IPS-NIHi11 (cell line): ENCODE data around the gene DLGAP3.

ENCODE experiments used
- DNase-seq: peaks from one replicate; pipeline ENCODE4 v3.0.0; 2012; ENCODE audit warnings: mixed read lengths, low spot score

Gene DLGAP3

GRCh38 chr1:34928699-34929496 lies 552 bp downstream of the DLGAP3 start:
- DNase-seq, result peak; percentile 72

GRCh38 chr1:34928066-34928696 lies 1.3 kb downstream of the DLGAP3 start:
- no peak for DNase-seq

GRCh38 chr1:34927316-34927715 lies 2.1 kb downstream of the DLGAP3 start:
- no peak for DNase-seq

GRCh38 chr1:34926894-34927293 lies 2.6 kb downstream of the DLGAP3 start:
- no peak for DNase-seq

- DNase-seq, result no peak
These were observed 3.3 kb downstream of the DLGAP3 start for GRCh38 chr1:34926156-34926555.

- no peak for DNase-seq
These were observed 3.7 kb downstream of the DLGAP3 start for GRCh38 chr1:34925730-34926129.

GRCh38 chr1:34924759-34925555 lies 4.5 kb downstream of the DLGAP3 start:
- DNase-seq, result peak; percentile 90

GRCh38 chr1:34923490-34923889 lies 6.0 kb downstream of the DLGAP3 start:
- no peak for DNase-seq

GRCh38 chr1:34918977-34919561 lies 10.4 kb downstream of the DLGAP3 start:
- DNase-seq, result peak; percentile 70

GRCh38 chr1:34918386-34918976 lies 11.0 kb downstream of the DLGAP3 start:
- no peak for DNase-seq

GRCh38 chr1:34917017-34917416 lies 12.4 kb downstream of the DLGAP3 start:
- DNase-seq, result no peak

- DNase-seq, result no peak
These were observed 13.3 kb downstream of the DLGAP3 start for GRCh38 chr1:34916104-34916503.

GRCh38 chr1:34915521-34915920 lies 13.9 kb downstream of the DLGAP3 start:
- no peak for DNase-seq

GRCh38 chr1:34914958-34915357 lies 14.5 kb downstream of the DLGAP3 start:
- DNase-seq, result no peak

GRCh38 chr1:34911465-34911864 lies 18.0 kb downstream of the DLGAP3 start:
- no peak for DNase-seq

GRCh38 chr1:34910425-34910824 lies 19.0 kb downstream of the DLGAP3 start:
- DNase-seq, result no peak

- no peak for DNase-seq
These were observed 21.1 kb downstream of the DLGAP3 start for GRCh38 chr1:34908369-34908768.

- no peak for DNase-seq
These were observed 21.9 kb downstream of the DLGAP3 start for GRCh38 chr1:34907487-34908090.

GRCh38 chr1:34906756-34907155 lies 22.7 kb downstream of the DLGAP3 start:
- no peak for DNase-seq

GRCh38 chr1:34906222-34906621 lies 23.2 kb downstream of the DLGAP3 start:
- no peak for DNase-seq

- no peak for DNase-seq
These were observed 24.4 kb downstream of the DLGAP3 start for GRCh38 chr1:34905098-34905459.
